IMR-90 (cell line): ENCODE measurements around the gene IGFBPL1. TPM values are rescaled to one million over a fixed set of nuclear protein-coding genes. Genes with fewer than 3 reads are reported as not detected.

Source experiments
- ATAC-seq: fragments of 200-7000 bp; cut with Tn5 transposase; 2 replicates; pipeline ENCODE4 v1.9.1; 2020; ENCODE audit warnings: low read depth, mild to moderate bottlenecking, moderate library complexity
- BruUV-seq: library from RNA; stranded (reverse); fragments of 400-500 nt; replicated peaks from 2 replicates; lab custom pipeline; 2021; lab: Mats Ljungman, UMichigan
- CTCF ChIA-PET: fragments of 300-600 bp; formaldehyde crosslinking; extraction: SDS; loops from one replicate; lab custom pipeline; 2021; ENCODE audit warnings: antibody characterized with exemption; lab: Yijun Ruan, JAX
- POLR2A ChIA-PET: fragments of 300-600 bp; sonication (Branson Sonifier 250); formaldehyde crosslinking; loops from one replicate; lab custom pipeline; 2022; ENCODE audit warnings: antibody characterized with exemption; ENCODE audit not compliant: unreplicated experiment; lab: Charles Lee
- DNase-seq: peaks from one replicate; pipeline ENCODE4 v3.0.0; 2013
- H2AFZ ChIP-seq: replicated peaks from 2 replicates; pipeline ENCODE3; 2013; ENCODE audit warnings: low read length, mild to moderate bottlenecking; ENCODE audit not compliant: poor library complexity
- H2AK5ac ChIP-seq: 2 replicates; pipeline ENCODE4 v1.6.1; 2013; ENCODE audit warnings: low read depth, low read length, inconsistent platforms
- H2AK9ac ChIP-seq: replicated peaks from 2 replicates; pipeline ENCODE3; 2013; ENCODE audit warnings: mild to moderate bottlenecking, low read depth, low read length, moderate library complexity; ENCODE audit not compliant: poor library complexity
- H2BK120ac ChIP-seq: 2 replicates; pipeline ENCODE4 v1.6.1; 2013; ENCODE audit warnings: low read depth, low read length, inconsistent platforms
- H2BK15ac ChIP-seq: 3 replicates; pipeline ENCODE4 v1.6.1; 2013; ENCODE audit warnings: low read depth, low read length, inconsistent platforms
- H2BK20ac ChIP-seq: 2 replicates; pipeline ENCODE4 v1.6.1; 2013; ENCODE audit warnings: low read depth, mild to moderate bottlenecking, inconsistent platforms, low read length, moderate library complexity
- H2BK5ac ChIP-seq: 2 replicates; pipeline ENCODE4 v1.6.1; 2013; ENCODE audit warnings: mild to moderate bottlenecking, low read depth, low read length, inconsistent platforms; ENCODE audit not compliant: poor library complexity, severe bottlenecking
- H3K14ac ChIP-seq: replicated peaks from 2 replicates; pipeline ENCODE4 v1.6.1; 2013; ENCODE audit warnings: low read depth, low read length, inconsistent platforms
- H3K18ac ChIP-seq: 2 replicates; pipeline ENCODE4 v1.6.1; 2013; ENCODE audit warnings: low read depth, low read length, control low read depth
- H3K23ac ChIP-seq: 2 replicates; pipeline ENCODE4 v1.6.1; 2013; ENCODE audit warnings: low read depth, low read length, inconsistent platforms
- H3K27ac ChIP-seq: 2 replicates; pipeline ENCODE4 v1.5.1; 2013; ENCODE audit warnings: mild to moderate bottlenecking, control low read depth, low read length; ENCODE audit not compliant: insufficient read depth
- H3K27me3 ChIP-seq: 2 replicates; pipeline ENCODE4 v1.6.1; 2013; ENCODE audit warnings: low read length; ENCODE audit not compliant: control insufficient read depth, insufficient read depth
- H3K36me3 ChIP-seq: 2 replicates; pipeline ENCODE4 v1.6.1; 2013; ENCODE audit warnings: low read length, mixed read lengths; ENCODE audit not compliant: control insufficient read depth, insufficient read depth
- H3K4ac ChIP-seq: 2 replicates; pipeline ENCODE4 v1.6.1; 2013; ENCODE audit warnings: low read depth, low read length, inconsistent platforms
- H3K4me1 ChIP-seq: 2 replicates; pipeline ENCODE4 v1.6.1; 2013; ENCODE audit warnings: low read length, mixed read lengths; ENCODE audit not compliant: control insufficient read depth, insufficient read depth
- H3K4me2 ChIP-seq: 2 replicates; pipeline ENCODE4 v1.6.1; 2013; ENCODE audit warnings: low read depth, mild to moderate bottlenecking, control low read depth, low read length, moderate library complexity
- H3K4me3 ChIP-seq: 2 replicates; pipeline ENCODE4 v1.5.1; 2013; ENCODE audit warnings: low read depth, mild to moderate bottlenecking, control low read depth, low read length, moderate library complexity; ENCODE audit not compliant: insufficient read depth
- H3K56ac ChIP-seq: 2 replicates; pipeline ENCODE4 v1.6.1; 2013; ENCODE audit warnings: low read length, inconsistent platforms; ENCODE audit not compliant: insufficient read depth; ENCODE audit errors: extremely low read depth
- H3K79me1 ChIP-seq, 2 experiments: 2 replicates each; pipeline ENCODE4 v1.6.1; 2013; ENCODE audit warnings: low read length in 2 of 2, inconsistent platforms in 1 of 2, low read depth in 1 of 2
- H3K9ac ChIP-seq: 2 replicates; pipeline ENCODE4 v1.6.1; 2013; ENCODE audit warnings: low read depth, low read length, control low read depth
- H3K9me1 ChIP-seq: 2 replicates; pipeline ENCODE4 v1.6.1; 2013; ENCODE audit warnings: low read length, inconsistent platforms; ENCODE audit not compliant: insufficient read depth
- H3K9me3 ChIP-seq: 2 replicates; pipeline ENCODE4 v1.6.1; 2013; ENCODE audit warnings: low read length; ENCODE audit not compliant: control insufficient read depth, insufficient read depth
- H4K20me1 ChIP-seq: 2 replicates; pipeline ENCODE4 v1.6.1; 2013; ENCODE audit warnings: low read length, inconsistent platforms; ENCODE audit not compliant: insufficient read depth
- H4K5ac ChIP-seq: 2 replicates; pipeline ENCODE4 v1.6.1; 2013; ENCODE audit warnings: mild to moderate bottlenecking, low read depth, low read length, control low read depth
- H4K8ac ChIP-seq, 2 experiments: 2 replicates each; pipeline ENCODE4 v1.6.1; 2013; ENCODE audit warnings: low read depth in 2 of 2, low read length in 2 of 2, control low read depth in 1 of 2, inconsistent platforms in 1 of 2
- H4K91ac ChIP-seq: 2 replicates; pipeline ENCODE4 v1.6.1; 2013; ENCODE audit warnings: low read depth, low read length, inconsistent platforms; ENCODE audit not compliant: insufficient read depth
- BHLHE40 ChIP-seq: fragments of 150-350 bp; IDR thresholded peaks from 2 replicates; pipeline ENCODE4 v1.6.1; 2016; ENCODE audit warnings: mild to moderate bottlenecking, low read depth, low read length
- CHD1 ChIP-seq: IDR thresholded peaks from 2 replicates; pipeline ENCODE4 v1.6.1; 2012; ENCODE audit warnings: low read depth, low read length, improper control_type of control experiment
- FOS ChIP-seq: fragments of 150-350 bp; IDR thresholded peaks from 2 replicates; pipeline ENCODE4 v1.6.1; 2016; ENCODE audit warnings: low read depth, low read length
- MXI1 ChIP-seq: IDR thresholded peaks from 2 replicates; pipeline ENCODE4 v1.6.1; 2012; ENCODE audit warnings: low read depth, mild to moderate bottlenecking, low read length, moderate library complexity, borderline replicate concordance
- NFE2L2 ChIP-seq: fragments of 150-350 bp; IDR thresholded peaks from 2 replicates; pipeline ENCODE4 v1.6.1; 2016; ENCODE audit warnings: low read depth, mild to moderate bottlenecking, low read length
- POLR2A ChIP-seq: IDR thresholded peaks from 2 replicates; pipeline ENCODE4 v1.6.1; 2012; ENCODE audit warnings: mild to moderate bottlenecking, low read depth, low read length
- RCOR1 ChIP-seq: IDR thresholded peaks from 2 replicates; pipeline ENCODE4 v1.6.1; 2012; ENCODE audit warnings: mild to moderate bottlenecking, low read length, improper control_type of control experiment; ENCODE audit not compliant: insufficient replicate concordance
- RFX5 ChIP-seq: IDR thresholded peaks from 2 replicates; pipeline ENCODE4 v1.8.0; 2012; ENCODE audit warnings: low read depth, mild to moderate bottlenecking, low read length, moderate library complexity
- SMC3 ChIP-seq: fragments of 150-350 bp; IDR thresholded peaks from 2 replicates; pipeline ENCODE4 v1.6.1; 2016; ENCODE audit warnings: low read depth, mild to moderate bottlenecking, antibody characterized with exemption, low read length, moderate library complexity
- WGBS, 2 experiments: methylation state at CpG; one replicate each; pipeline versions ENCODE4 v1.1.5 to v1.1.7; 2013; ENCODE audit warnings: missing lambda C conversion rate in 2 of 2; ENCODE audit not compliant: insufficient read length in 1 of 2; ENCODE audit errors: extremely low coverage in 2 of 2; 5-methylcytosine and 5-hydroxymethylcytosine counted together
- dilution Hi-C: fragments of 300-500 bp; cut with HindIII; formaldehyde crosslinking; loops from one replicate; pipeline ENCODE4 v1.14.3; 2018; ENCODE audit warnings: low sequenced_read_pairs; ENCODE audit not compliant: unreplicated experiment
- in situ Hi-C: fragments of 300-500 bp; cut with MboI; formaldehyde crosslinking; loops from 3 replicates; pipeline ENCODE4 v1.14.3; 2019; ENCODE audit warnings: low sequenced_read_pairs, inconsistent platforms, mixed read lengths
- intact Hi-C: fragments of 100-400 bp; cut with micrococcal nuclease; formaldehyde crosslinking; loops from 2 replicates; pipeline ENCODE4 v1.10.0; 2022
- polyA plus RNA-seq, 3 experiments: library from polyadenylated mRNA; depleted of rRNA; stranded (reverse); fragments of >200 nt; gene quantifications; 2 replicates each; pipeline ENCODE4 v1.2.3, GENCODE V29; 2012; ENCODE audit warnings: low replicate concordance in 1 of 3
- total RNA-seq: library from RNA; depleted of rRNA; stranded (reverse); fragments of >200 nt; gene quantifications from 2 replicates; pipeline ENCODE4 v1.2.3, GENCODE V29; 2012
- TF ChIP-seq, protein P1 (sequence below): fragments of 150-350 bp; IDR thresholded peaks from 2 replicates; pipeline ENCODE4 v1.6.1; 2016; ENCODE audit warnings: low read depth, mild to moderate bottlenecking, low read length, moderate library complexity, borderline replicate concordance
- TF ChIP-seq, protein P2 (sequence below): fragments of 150-350 bp; IDR thresholded peaks from 2 replicates; pipeline ENCODE4 v1.6.1; 2017; ENCODE audit warnings: mild to moderate bottlenecking, antibody characterized with exemption, low read length, low read depth

Gene IGFBPL1
- total and polyA plus RNA-seq, 2 of the 4 experiments (the other 2 are of a cell fraction): not detected

DNA sequence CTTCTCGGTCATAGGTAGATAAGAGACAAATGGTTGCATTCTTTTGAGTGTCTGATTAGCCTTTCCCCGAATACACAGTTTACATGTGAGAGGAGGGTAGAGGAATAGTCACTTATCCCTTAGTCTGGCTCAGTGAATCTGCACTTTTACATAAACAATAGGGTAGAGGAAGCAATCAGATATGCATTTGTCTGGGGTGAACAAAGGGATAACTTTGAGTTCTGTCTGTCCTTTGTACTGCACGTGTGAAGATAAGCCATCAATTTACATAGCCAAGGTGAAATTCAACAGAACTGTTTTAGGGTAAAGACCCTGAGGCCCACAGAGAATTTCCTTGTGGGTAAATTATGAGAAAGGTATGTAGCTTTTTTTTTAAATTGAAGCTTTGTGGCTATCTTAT, 10.1 kb upstream of the IGFBPL1 start:
- H3K27ac ChIP-seq: no peak overlapping the region
- H3K9me3 ChIP-seq: no peaks in the 10 kb centered on the region
- no peaks in the 10 kb centered on the region; a peak in 1 of 4 replicates for H3K79me1 ChIP-seq
- no peak overlapping the region for H2AK5ac ChIP-seq
- BruUV-seq: no TSS peak
- peaks cover 15% of the 10 kb centered on the region for H3K27me3 ChIP-seq
- POLR2A ChIA-PET: no interaction called here
- no peak overlapping the region for H3K23ac ChIP-seq
- H2AK9ac ChIP-seq: no peak overlapping the region
- H3K4ac ChIP-seq: no peak overlapping the region
- CTCF ChIA-PET: interaction anchor here (0.6 kb wide), 1 partner anchor 295 kb away, joined by 5 read pairs; no protein-coding TSS in a partner anchor
- no peak overlapping the region for H3K4me2 ChIP-seq
- TF ChIP-seq FOS: no peak
- no peak for TF ChIP-seq RCOR1
- no peak for TF ChIP-seq SMC3
- TF ChIP-seq RFX5: no peak
- TF ChIP-seq, protein P1, sequence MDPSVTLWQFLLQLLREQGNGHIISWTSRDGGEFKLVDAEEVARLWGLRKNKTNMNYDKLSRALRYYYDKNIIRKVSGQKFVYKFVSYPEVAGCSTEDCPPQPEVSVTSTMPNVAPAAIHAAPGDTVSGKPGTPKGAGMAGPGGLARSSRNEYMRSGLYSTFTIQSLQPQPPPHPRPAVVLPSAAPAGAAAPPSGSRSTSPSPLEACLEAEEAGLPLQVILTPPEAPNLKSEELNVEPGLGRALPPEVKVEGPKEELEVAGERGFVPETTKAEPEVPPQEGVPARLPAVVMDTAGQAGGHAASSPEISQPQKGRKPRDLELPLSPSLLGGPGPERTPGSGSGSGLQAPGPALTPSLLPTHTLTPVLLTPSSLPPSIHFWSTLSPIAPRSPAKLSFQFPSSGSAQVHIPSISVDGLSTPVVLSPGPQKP: no peak
- TF ChIP-seq POLR2A: no peak
- no peak for TF ChIP-seq BHLHE40
- no peak for TF ChIP-seq CHD1
- TF ChIP-seq MXI1: no peak
- TF ChIP-seq, protein P2, sequence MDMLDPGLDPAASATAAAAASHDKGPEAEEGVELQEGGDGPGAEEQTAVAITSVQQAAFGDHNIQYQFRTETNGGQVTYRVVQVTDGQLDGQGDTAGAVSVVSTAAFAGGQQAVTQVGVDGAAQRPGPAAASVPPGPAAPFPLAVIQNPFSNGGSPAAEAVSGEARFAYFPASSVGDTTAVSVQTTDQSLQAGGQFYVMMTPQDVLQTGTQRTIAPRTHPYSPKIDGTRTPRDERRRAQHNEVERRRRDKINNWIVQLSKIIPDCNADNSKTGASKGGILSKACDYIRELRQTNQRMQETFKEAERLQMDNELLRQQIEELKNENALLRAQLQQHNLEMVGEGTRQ: no peak
- no peak for TF ChIP-seq NFE2L2
- H3K4me3 ChIP-seq: no peak overlapping the region
- no peaks in the 10 kb centered on the region for H4K20me1 ChIP-seq
- H4K5ac ChIP-seq: no peak overlapping the region
- ATAC-seq: no peak
- H3K4me1 ChIP-seq: peaks cover 15% of the 10 kb centered on the region
- in situ Hi-C loops: no loop called here
- H4K8ac ChIP-seq: peak overlapping the region in 1 of 2 experiments; percentile 12; a peak in 1 of 4 replicates
- whole genome bisulfite sequencing, 2 experiments: no CpG with 5 or more reads among the region's 3 CpGs
- no peak overlapping the region for H3K14ac ChIP-seq
- dilution Hi-C loops: no loop called here
- H2AFZ ChIP-seq: no peak overlapping the region
- no peak overlapping the region for H2BK20ac ChIP-seq
- no peak for DNase-seq
- no peak overlapping the region for H3K56ac ChIP-seq
- H2BK15ac ChIP-seq: no peak overlapping the region; the same call in 2 of the 3 replicates
- H3K9me1 ChIP-seq: peaks cover 3% of the 10 kb centered on the region; the same call in 1 of the 2 replicates
- H3K36me3 ChIP-seq: no peaks in the 10 kb centered on the region
- H3K18ac ChIP-seq: no peak overlapping the region; the same call in 1 of the 2 replicates
- intact Hi-C loops: loop anchor here (1.0 kb wide), 1 partner anchor 9 kb away; no protein-coding TSS in a partner anchor
- H3K9ac ChIP-seq: no peak overlapping the region
- H2BK5ac ChIP-seq: no peak overlapping the region
- no peak overlapping the region for H4K91ac ChIP-seq
- H2BK120ac ChIP-seq: no peak overlapping the region
